ENCODE measurements around the gene HES4. TPM values are rescaled to one million over a fixed set of nuclear protein-coding genes. Genes with fewer than 3 reads are reported as not detected.
"Not testable (repeated sequence)": the region's sequence is repeated elsewhere in the genome, so short reads cannot be mapped to it uniquely, and the experiment has no call there.

The HES4 gene
- total RNA-seq, 1 experiment from 2014 or later = 10.6 TPM

- no peak for DNase-seq (ENCODE audit: extremely low read depth, low read depth)
Observed at GRCh38 chr1:981491-981954, 18.4 kb downstream of the HES4 start.

GRCh38 chr1:980602-981395 lies 19.1 kb downstream of the HES4 start:
- DNase-seq (ENCODE audit: extremely low read depth, low read depth) = no peak

DNA sequence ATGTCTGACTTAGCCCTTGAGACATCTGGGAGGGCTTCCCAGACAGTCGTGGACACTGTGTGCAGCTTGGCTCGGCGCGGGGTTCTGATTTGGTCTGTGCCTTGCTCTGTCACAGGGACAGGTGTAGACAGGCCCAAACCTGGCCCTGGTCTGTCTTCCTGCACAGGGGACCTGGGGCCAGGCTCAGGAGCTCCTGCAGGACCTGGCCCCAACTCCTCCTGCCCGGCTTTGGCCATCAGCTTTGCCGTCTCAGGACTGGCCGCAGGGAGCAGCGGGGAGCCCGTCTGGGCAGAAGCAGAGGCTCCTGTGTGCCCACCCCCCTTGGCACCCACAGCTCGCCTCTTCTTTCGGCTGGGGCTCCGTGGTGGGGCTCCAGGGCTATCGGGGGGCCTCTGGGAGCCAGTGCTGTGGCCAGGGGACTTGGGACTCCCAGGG lies 19.7 kb downstream of the HES4 start:
- no peak for DNase-seq (ENCODE audit: extremely low read depth, low read depth)

GRCh38 chr1:979744-980072 lies 20.2 kb downstream of the HES4 start:
- DNase-seq (ENCODE audit: extremely low read depth, low read depth) = no peak

- DNase-seq (ENCODE audit: extremely low read depth, low read depth) = no peak
Observed at GRCh38 chr1:978835-979743, 20.8 kb downstream of the HES4 start.

- DNase-seq (ENCODE audit: extremely low read depth, low read depth) = no peak
Observed at GRCh38 chr1:978069-978834, 21.6 kb downstream of the HES4 start.

GRCh38 chr1:976791-977190 lies 23.1 kb downstream of the HES4 start:
- DNase-seq (ENCODE audit: extremely low read depth, low read depth) = not testable (repeated sequence)

GRCh38 chr1:975896-976683 lies 23.8 kb downstream of the HES4 start:
- peak; percentile 74 for DNase-seq (ENCODE audit: extremely low read depth, low read depth)

DNA sequence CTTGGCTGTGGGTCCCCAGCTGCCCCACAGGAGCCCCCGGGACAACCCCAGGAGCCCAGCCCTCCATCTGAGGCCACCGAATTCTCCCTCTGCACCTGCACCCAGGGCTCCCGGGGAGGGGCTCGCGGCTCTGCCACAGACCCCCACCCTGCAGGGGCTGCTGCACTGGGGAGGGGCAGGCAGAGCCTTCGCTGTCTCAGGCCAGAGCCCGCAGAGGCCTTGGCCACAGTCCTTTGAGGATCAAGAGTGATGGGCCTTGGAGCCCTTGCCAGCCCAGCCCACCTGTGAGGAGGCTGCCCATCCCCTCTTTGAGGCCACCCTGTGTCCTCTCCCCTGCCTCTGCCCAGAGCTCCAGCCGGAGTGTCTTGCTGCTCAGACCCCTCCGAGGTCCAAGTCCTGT lies 24.5 kb downstream of the HES4 start:
- DNase-seq (ENCODE audit: extremely low read depth, low read depth) = no peak

GRCh38 chr1:974687-975328 lies 25.1 kb downstream of the HES4 start:
- DNase-seq (ENCODE audit: extremely low read depth, low read depth) = no peak

DNA sequence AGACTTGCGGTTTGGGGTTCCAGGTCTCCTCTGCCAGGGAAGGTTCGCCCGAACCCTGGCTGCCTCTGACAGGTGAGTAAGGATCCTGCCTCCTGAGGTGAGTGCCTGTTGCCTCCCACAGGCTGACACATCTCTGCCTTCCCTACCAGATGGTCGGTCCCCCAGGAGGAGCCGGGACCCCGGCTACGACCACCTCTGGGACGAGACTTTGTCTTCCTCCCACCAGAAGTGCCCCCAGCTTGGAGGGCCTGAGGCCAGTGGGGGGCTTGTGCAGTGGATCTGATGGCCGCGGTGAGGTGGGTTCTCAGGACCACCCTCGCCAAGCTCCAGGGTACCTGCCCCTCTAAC lies 25.6 kb downstream of the HES4 start:
- DNase-seq (ENCODE audit: extremely low read depth, low read depth) = no peak

- DNase-seq (ENCODE audit: extremely low read depth, low read depth) = no peak
Observed at GRCh38 chr1:973459-974292, 26.2 kb downstream of the HES4 start.

DNA sequence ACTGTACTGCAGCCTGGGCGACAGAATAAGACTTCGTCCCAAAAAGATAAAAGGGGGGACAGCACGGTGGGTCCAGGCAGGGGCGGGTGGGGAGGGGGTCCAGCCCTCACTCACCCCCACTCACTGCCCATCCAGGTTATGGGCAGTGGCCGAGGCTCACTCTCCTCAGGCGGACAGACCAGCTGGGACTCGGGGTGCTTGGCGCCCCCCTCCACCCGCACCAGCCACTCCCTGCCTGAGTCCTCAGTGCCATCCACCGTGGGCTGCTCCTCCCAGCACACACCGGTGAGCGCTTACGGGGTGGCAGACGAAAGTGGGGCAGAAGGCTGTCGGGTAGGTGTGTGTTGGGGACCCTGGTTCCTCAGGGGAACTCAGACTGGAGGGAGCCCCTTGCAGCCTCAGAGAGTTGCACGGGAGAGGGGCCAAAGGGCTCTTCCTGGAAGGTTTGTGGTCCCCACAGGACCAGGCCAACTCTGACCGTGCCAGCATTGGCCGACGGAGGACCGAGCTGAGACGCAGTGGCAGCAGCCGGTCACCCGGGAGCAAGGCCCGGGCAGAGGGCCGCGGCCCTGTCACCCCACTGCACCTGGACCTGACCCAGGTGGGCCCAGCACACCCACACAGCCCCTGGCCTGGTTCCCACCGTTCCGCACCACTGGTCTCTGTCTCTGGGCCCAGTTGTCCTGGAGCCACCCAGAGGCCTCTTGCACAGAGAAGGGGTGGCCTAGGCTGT lies 27.0 kb downstream of the HES4 start:
- DNase-seq (ENCODE audit: extremely low read depth, low read depth) = no peak

DNA sequence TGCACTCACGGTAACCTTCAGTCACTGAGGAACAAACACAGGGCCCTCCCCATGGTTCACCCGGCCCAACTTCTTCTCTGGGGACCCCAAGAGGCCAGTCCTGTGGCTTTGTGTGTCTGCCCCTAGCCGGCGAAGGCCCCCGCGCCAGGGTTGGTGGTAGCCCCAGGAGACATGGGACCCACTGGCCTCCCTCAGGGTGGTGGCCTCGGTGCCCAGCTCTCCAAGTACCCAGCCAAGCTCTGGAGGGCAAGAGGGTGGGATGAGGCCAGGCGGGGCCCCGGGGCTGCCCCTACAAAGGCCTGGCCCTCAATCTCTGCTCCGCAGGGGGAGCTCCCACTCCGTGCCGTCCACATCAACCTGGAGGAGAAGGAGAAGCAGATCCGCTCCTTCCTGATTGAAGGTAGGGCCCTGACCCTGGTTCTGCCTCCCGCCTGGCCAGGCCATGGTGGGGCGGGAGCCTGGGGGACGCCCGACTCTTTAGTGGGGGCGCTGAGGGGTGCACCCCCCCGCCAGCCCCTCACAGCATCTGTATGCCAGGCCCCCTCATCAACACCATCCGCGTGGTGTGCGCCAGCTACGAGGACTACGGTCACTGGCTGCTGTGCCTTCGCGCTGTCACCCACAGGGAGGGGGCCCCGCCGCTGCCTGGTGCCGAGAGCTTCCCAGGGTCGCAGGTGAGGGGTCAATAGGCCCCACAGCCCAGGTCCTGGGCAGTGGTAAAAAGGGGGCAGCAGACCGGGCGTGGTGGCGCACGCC lies 28.0 kb downstream of the HES4 start:
- no peak for DNase-seq (ENCODE audit: extremely low read depth, low read depth)

- DNase-seq (ENCODE audit: extremely low read depth, low read depth) = no peak
Observed at GRCh38 chr1:970973-971730, 28.7 kb downstream of the HES4 start.

- DNase-seq (ENCODE audit: extremely low read depth, low read depth) = no peak
Observed at GRCh38 chr1:970242-970972, 29.5 kb downstream of the HES4 start.
